BJ (cell line): ENCODE data around the gene NRIP2. TPM values are rescaled to one million over a fixed set of nuclear protein-coding genes. Genes with fewer than 3 reads are reported as not detected.

Experiments
- CTCF ChIA-PET: fragments of 350-600 bp; formaldehyde crosslinking; extraction: SDS; loops from one replicate; lab custom pipeline; 2021; ENCODE audit warnings: antibody characterized with exemption, inconsistent platforms; lab: Yijun Ruan, JAX
- POLR2A ChIA-PET: fragments of 300-600 bp; sonication (Branson Sonifier 250); formaldehyde crosslinking; extraction: SDS; loops from one replicate; lab custom pipeline; 2021; ENCODE audit warnings: antibody characterized with exemption; lab: Charles Lee
- DNase-seq: peaks from one replicate; pipeline ENCODE4 v3.0.0-alpha.2; 2011; ENCODE audit warnings: low read depth
- H3K27me3 ChIP-seq: 2 replicates; pipeline ENCODE4 v1.6.0; 2011; ENCODE audit warnings: low read length; ENCODE audit not compliant: control insufficient read depth, insufficient read depth
- H3K36me3 ChIP-seq: 2 replicates; pipeline ENCODE4 v1.5.1; 2011; ENCODE audit warnings: low read length; ENCODE audit not compliant: control insufficient read depth, insufficient read depth
- H3K4me3 ChIP-seq: 2 replicates; pipeline ENCODE4 v1.5.1; 2011; ENCODE audit warnings: low read depth, mild to moderate bottlenecking, control low read depth, low read length
- polyA plus RNA-seq: library from polyadenylated mRNA; depleted of rRNA; stranded (reverse); fragments of >200 nt; gene quantifications from 2 replicates; pipeline ENCODE4 v1.2.3, GENCODE V29; 2011
- TF ChIP-seq, protein P1 (sequence below): IDR thresholded peaks from 2 replicates; pipeline ENCODE4 v1.5.1; 2011; ENCODE audit warnings: low read depth, mild to moderate bottlenecking, control low read depth, inconsistent platforms, low read length, moderate library complexity; ENCODE audit not compliant: insufficient read depth

Gene NRIP2
- polyA plus RNA-seq, 1 experiment = not detected

DNA sequence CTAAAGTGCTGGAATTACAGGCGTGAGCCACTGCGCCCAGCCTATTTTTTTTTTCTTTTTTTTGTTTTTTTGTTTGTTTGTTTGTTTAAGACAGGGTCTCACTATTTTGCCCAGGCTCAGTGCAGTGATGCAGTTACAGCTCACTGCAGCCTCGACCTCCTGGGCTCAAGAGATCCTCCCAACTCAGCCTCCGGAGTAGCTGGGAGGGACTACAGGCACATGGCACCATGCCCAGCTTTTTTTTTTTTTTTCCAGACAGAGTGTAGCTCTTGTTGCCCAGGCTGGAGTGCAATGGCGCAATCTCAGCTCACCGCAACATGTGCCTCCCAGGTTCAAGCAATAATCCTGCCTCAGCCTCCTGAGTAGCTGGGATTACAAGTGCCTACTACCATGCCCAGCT lies 28.1 kb downstream of the NRIP2 start:
- ChIA-PET CTCF (interaction anchor here (0.5 kb wide), 1 partner anchor 1469 kb away, joined by 4 read pairs; no protein-coding TSS in a partner anchor), POLR2A (no interaction called here)
- DNase-seq = no peak
- TF ChIP-seq, protein P1, sequence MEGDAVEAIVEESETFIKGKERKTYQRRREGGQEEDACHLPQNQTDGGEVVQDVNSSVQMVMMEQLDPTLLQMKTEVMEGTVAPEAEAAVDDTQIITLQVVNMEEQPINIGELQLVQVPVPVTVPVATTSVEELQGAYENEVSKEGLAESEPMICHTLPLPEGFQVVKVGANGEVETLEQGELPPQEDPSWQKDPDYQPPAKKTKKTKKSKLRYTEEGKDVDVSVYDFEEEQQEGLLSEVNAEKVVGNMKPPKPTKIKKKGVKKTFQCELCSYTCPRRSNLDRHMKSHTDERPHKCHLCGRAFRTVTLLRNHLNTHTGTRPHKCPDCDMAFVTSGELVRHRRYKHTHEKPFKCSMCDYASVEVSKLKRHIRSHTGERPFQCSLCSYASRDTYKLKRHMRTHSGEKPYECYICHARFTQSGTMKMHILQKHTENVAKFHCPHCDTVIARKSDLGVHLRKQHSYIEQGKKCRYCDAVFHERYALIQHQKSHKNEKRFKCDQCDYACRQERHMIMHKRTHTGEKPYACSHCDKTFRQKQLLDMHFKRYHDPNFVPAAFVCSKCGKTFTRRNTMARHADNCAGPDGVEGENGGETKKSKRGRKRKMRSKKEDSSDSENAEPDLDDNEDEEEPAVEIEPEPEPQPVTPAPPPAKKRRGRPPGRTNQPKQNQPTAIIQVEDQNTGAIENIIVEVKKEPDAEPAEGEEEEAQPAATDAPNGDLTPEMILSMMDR = no peak
- Histone ChIP-seq H3K4me3 (no peak overlapping the region), H3K27me3 (no peaks in the 10 kb centered on the region), H3K36me3 (peaks cover 2% of the 10 kb centered on the region; the same call in 1 of the 2 replicates)

DNA sequence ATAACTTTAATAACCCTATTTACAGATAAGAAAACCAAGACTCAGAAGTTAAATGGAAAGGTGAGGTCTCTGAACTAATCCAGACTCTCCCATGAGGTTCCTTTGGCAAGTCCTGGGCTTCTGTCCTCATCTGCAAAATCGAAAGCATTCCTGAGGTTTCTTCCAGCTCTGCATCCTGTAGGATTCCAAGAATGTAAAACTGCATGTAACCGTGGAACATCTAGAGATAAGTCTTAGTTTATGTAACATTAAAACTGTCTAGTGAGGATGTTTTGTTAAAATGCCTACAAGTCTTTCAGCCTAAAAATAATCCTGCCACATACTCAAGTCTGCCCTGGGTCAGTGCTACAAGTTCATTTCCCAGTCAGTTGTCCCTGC lies 29.7 kb downstream of the NRIP2 start:
- no peak for DNase-seq
- TF ChIP-seq, protein P1 = no peak
- Histone ChIP-seq H3K27me3 (no peaks in the 10 kb centered on the region), H3K36me3 (peaks cover 12% of the 10 kb centered on the region), H3K4me3 (no peak overlapping the region)
- ChIA-PET CTCF (interaction anchor here (1.0 kb wide), 1 partner anchor 21 kb away, joined by 3 read pairs; no protein-coding TSS in a partner anchor), POLR2A (no interaction called here)

DNA sequence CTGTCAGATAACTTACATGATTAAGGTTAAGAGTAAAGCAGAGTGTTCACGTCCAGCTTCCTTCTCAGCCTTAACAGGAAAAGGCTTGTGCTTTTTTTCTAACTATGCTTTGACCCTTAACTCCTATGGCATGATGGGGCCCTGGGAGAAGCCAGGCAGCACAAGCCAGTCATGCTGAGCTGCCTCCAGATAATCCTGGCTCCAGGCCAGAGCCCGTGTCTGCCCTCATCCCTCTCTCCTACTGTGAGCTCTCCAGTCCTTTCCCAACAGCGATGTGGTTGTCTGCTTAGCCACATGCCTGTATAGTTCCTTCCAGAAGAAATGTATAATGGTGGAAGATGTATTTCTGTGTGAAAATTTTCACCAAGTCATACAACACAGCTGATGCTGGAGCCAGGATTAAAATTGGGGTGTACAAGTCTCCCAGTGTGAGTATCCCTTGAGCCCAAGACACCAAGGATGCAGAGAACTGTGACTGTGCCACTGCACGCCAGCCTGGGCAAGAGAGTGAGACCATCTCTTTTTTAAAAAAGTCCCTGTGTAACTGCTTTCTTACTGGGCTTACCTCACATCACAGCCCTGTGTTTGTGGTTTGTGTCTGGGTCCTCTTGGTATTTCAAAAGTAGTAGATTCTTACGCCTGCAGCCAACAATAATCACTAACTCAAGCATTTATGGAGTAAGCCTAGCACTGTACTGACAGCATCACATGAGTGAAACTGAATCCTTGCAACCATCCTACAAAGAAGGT lies 30.3 kb downstream of the NRIP2 start:
- H3K36me3 ChIP-seq = peaks cover 16% of the 10 kb centered on the region
- TF ChIP-seq, protein P1 = no peak
- H3K27me3 ChIP-seq = no peaks in the 10 kb centered on the region
- POLR2A ChIA-PET = no interaction called here
- no peak for DNase-seq
- CTCF ChIA-PET = no interaction called here
- H3K4me3 ChIP-seq = no peak overlapping the region

DNA sequence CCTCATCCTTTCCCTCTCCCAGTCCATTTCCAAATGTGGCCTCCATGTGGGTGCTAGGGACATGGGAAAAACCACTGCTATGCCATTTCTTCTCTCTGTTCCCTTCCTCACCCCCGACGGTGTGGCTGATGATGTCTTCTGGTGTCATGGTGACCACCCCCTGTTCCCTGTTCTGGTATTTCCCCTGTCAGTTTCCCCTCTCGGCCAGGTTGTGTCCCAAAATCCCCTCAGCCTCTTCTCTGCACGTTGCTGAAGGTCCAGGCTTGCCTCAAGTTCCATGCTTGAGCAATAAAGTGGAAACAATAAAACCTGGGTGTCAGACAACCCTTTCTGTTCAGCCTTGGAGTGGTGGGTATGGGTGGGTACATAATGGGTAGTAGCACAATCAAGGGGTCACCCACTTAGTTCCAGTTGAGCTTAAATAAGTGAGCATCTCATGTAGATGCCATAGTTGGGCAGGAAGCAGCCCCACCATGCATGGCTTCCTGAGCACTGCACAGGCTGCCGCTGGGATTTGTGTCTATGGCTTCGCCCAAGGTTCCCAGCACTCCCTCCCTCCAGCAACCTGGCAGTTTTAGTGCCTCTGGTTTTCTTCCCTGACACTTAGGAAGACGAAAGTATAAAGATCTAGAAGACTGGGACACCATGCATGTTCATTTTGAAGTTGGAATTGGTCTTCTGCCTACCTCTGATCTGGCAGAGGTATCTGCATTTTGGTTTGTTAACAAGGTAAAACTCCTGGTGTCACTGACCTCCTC lies 31.0 kb downstream of the NRIP2 start:
- Histone ChIP-seq H3K4me3 (no peak overlapping the region), H3K36me3 (peaks cover 19% of the 10 kb centered on the region), H3K27me3 (no peaks in the 10 kb centered on the region)
- DNase-seq = no peak
- ChIA-PET CTCF (no interaction called here), POLR2A (no interaction called here)
- TF ChIP-seq, protein P1 = no peak

DNA sequence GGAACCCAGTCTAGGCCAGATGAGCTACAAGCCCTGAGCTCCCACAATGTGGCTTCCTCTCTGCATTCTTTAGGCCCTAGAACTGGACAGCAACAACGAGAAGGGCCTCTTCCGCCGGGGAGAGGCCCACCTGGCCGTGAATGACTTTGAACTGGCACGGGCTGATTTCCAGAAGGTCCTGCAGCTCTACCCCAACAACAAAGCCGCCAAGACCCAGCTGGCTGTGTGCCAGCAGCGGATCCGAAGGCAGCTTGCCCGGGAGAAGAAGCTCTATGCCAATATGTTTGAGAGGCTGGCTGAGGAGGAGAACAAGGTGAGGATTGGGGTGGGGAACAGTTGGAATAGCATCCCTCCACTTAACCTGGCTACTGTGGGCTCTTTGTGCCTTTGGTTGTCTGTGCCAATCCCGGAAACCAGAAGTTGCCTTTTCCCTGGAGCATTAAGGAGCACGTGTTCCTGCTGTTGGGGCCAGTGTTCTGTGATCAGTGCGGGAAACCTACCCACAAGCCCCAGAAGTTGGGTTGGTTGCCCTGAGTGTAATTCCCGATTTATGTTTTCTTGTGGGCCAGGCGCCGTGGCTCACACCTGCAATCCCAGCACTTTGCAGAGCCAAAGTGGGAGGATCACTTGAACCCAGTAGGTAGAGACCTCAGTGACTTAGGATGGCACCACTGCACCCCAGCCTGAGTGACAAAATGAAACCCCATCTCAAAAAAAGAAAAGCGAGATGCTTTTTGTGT lies 33.6 kb downstream of the NRIP2 start:
- CTCF ChIA-PET = interaction anchor here (0.9 to 1.4 kb wide), 3 partner anchors 9 to 61 kb away, joined by 3 read pairs; no protein-coding TSS in a partner anchor

More for the DNA sequence above, 33.6 kb downstream of the NRIP2 start:
- Histone ChIP-seq H3K27me3 (no peaks in the 10 kb centered on the region), H3K4me3 (no peak overlapping the region), H3K36me3 (peaks cover 24% of the 10 kb centered on the region)
- POLR2A ChIA-PET = no interaction called here
- no peak for DNase-seq
- TF ChIP-seq, protein P1 = no peak
